Prostate gland (tissue), 2 donors: ENCODE data around the gene CHN1.

Experiments used
- POLR2AphosphoS5 ChIP-seq: sonication (generic); formaldehyde crosslinking; IDR thresholded peaks from one replicate; pipeline ENCODE4 v1.6.1; 2017; ENCODE audit warnings: antibody characterized with exemption
- TF ChIP-seq, protein P1 (sequence below), 4 experiments: fragments of 200-600 bp in 2 of 4; fragments of 450-650 bp in 2 of 4; sonication (generic) in 2 of 4; IDR thresholded peaks; 1 replicate in 3 of 4; 2 replicates in 1 of 4; pipeline ENCODE4 v1.5.1; 2016 to 2019; ENCODE audit warnings: antibody characterized with exemption in 4 of 4, mild to moderate bottlenecking in 2 of 4, moderate library complexity in 2 of 4

DNA sequence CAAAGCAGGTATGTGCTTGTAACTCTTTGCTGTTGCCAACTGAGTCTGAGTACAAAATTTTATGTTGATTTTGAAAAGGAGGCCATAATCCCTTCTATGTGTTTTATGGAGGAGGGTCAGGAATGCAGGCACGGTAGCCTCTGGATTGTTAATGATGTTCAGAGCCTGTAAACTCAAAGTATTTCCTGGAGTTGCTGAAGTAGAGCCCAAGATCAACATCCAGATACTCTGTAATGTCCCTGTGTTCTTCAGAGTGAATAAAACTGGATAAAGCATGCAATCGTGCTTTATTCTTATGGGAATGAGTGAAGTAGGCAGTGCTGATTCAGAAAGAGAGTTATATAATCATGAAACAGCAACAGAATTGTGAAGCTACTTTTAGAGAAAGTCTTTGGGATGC lies 179.1 kb downstream of the CHN1 start:
- TF ChIP-seq POLR2AphosphoS5: peak; percentile 70
- TF ChIP-seq, protein P1, sequence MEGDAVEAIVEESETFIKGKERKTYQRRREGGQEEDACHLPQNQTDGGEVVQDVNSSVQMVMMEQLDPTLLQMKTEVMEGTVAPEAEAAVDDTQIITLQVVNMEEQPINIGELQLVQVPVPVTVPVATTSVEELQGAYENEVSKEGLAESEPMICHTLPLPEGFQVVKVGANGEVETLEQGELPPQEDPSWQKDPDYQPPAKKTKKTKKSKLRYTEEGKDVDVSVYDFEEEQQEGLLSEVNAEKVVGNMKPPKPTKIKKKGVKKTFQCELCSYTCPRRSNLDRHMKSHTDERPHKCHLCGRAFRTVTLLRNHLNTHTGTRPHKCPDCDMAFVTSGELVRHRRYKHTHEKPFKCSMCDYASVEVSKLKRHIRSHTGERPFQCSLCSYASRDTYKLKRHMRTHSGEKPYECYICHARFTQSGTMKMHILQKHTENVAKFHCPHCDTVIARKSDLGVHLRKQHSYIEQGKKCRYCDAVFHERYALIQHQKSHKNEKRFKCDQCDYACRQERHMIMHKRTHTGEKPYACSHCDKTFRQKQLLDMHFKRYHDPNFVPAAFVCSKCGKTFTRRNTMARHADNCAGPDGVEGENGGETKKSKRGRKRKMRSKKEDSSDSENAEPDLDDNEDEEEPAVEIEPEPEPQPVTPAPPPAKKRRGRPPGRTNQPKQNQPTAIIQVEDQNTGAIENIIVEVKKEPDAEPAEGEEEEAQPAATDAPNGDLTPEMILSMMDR (IDR thresholded peaks at IDR 0.05): no peak
